Measurements from ENCODE around the gene AKT3. TPM values are rescaled to one million over a fixed set of nuclear protein-coding genes. Genes with fewer than 3 reads are reported as not detected.

AKT3 gene
- total RNA-seq, 1 experiment from 2014 or later: 18.7 TPM

GRCh38 chr1:243621973-243622372 lies 228.1 kb downstream of the AKT3 start:
- Histone ChIP-seq H3K27ac (ENCODE audit: low read length) (no peak overlapping the region), H3K4me1 (ENCODE audit: insufficient read depth, low read length) (no peaks in the 10 kb centered on the region), H2AFZ (ENCODE audit: low read length) (no peak overlapping the region), H3K36me3 (ENCODE audit: low read depth, low read length) (peaks cover 25% of the 10 kb centered on the region), H3K9me2 (replicated peaks; ENCODE audit: low read length) (no peaks in the 10 kb centered on the region), H3K9ac (ENCODE audit: low read length) (no peak overlapping the region), H4K20me1 (ENCODE audit: low read length) (no peaks in the 10 kb centered on the region), H3K4me2 (ENCODE audit: low read length) (no peak overlapping the region), H3F3A (ENCODE audit: low read length, unreplicated experiment) (no peaks in the 10 kb centered on the region), H3K27me3 (ENCODE audit: low read length) (no peaks in the 10 kb centered on the region), H3K9me3 (ENCODE audit: low read length) (0 out of 2 replicates have a peak, but pooled peaks cover 10% of the 10 kb centered on the region), H3K79me2 (ENCODE audit: low read length) (no peaks in the 10 kb centered on the region), H3K4me3 (ENCODE audit: low read length) (no peak overlapping the region)
- DNase-seq (no peak), ATAC-seq (no peak)
- POLR2A ChIA-PET (ENCODE audit: unreplicated experiment): no interaction called here
- intact Hi-C loops (cut with micrococcal nuclease): no loop called here
- CTCF ChIA-PET: no interaction called here
- TF ChIP-seq EZH2phosphoT487 (IDR thresholded peaks at IDR 0.05; ENCODE audit: borderline replicate concordance, low read length) (no peak), EZH2 (IDR thresholded peaks at IDR 0.05; ENCODE audit: low read length, unreplicated experiment) (no peak)
- TF ChIP-seq, protein P1, sequence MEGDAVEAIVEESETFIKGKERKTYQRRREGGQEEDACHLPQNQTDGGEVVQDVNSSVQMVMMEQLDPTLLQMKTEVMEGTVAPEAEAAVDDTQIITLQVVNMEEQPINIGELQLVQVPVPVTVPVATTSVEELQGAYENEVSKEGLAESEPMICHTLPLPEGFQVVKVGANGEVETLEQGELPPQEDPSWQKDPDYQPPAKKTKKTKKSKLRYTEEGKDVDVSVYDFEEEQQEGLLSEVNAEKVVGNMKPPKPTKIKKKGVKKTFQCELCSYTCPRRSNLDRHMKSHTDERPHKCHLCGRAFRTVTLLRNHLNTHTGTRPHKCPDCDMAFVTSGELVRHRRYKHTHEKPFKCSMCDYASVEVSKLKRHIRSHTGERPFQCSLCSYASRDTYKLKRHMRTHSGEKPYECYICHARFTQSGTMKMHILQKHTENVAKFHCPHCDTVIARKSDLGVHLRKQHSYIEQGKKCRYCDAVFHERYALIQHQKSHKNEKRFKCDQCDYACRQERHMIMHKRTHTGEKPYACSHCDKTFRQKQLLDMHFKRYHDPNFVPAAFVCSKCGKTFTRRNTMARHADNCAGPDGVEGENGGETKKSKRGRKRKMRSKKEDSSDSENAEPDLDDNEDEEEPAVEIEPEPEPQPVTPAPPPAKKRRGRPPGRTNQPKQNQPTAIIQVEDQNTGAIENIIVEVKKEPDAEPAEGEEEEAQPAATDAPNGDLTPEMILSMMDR (conservative IDR thresholded peaks at IDR 0.05; ENCODE audit: low read depth, low read length): no peak
- no TSS peak for BruUV-seq (replicated peaks)

GRCh38 chr1:243620096-243620495 lies 229.9 kb downstream of the AKT3 start:
- H3K27ac ChIP-seq (ENCODE audit: low read length): no peak overlapping the region
- H3K4me3 ChIP-seq (ENCODE audit: low read length): no peak overlapping the region
- H3K4me1 ChIP-seq (ENCODE audit: insufficient read depth, low read length): no peaks in the 10 kb centered on the region
- peaks cover 23% of the 10 kb centered on the region for H3K36me3 ChIP-seq (ENCODE audit: low read depth, low read length)
- ChIA-PET POLR2A (ENCODE audit: unreplicated experiment) (no interaction called here), CTCF (no interaction called here)
- H3K9ac ChIP-seq (ENCODE audit: low read length): no peak overlapping the region
- no peak for TF ChIP-seq EZH2 (IDR thresholded peaks at IDR 0.05; ENCODE audit: low read length, unreplicated experiment)
- TF ChIP-seq, protein P1 (conservative IDR thresholded peaks at IDR 0.05; ENCODE audit: low read depth, low read length): no peak
- ATAC-seq (no peak), DNase-seq (no peak)
- H3F3A ChIP-seq (ENCODE audit: low read length, unreplicated experiment): no peaks in the 10 kb centered on the region
- no peaks in the 10 kb centered on the region for H3K79me2 ChIP-seq (ENCODE audit: low read length)
- no peak overlapping the region for H3K4me2 ChIP-seq (ENCODE audit: low read length)
- no peaks in the 10 kb centered on the region for H3K27me3 ChIP-seq (ENCODE audit: low read length)
- H3K9me2 ChIP-seq (replicated peaks; ENCODE audit: low read length): no peaks in the 10 kb centered on the region
- intact Hi-C loops (cut with micrococcal nuclease): no loop called here
- H2AFZ ChIP-seq (ENCODE audit: low read length): no peak overlapping the region
- no peaks in the 10 kb centered on the region for H4K20me1 ChIP-seq (ENCODE audit: low read length)
- H3K9me3 ChIP-seq (ENCODE audit: low read length): 0 out of 2 replicates have a peak, but pooled peaks cover 10% of the 10 kb centered on the region
- BruUV-seq (replicated peaks): no TSS peak

- no peak overlapping the region for H3K4me2 ChIP-seq (ENCODE audit: low read length)
- no peak overlapping the region for H2AFZ ChIP-seq (ENCODE audit: low read length)
- H3K27ac ChIP-seq (ENCODE audit: low read length): no peak overlapping the region
- no peaks in the 10 kb centered on the region for H3K27me3 ChIP-seq (ENCODE audit: low read length)
- intact Hi-C loops (cut with micrococcal nuclease): no loop called here
- no peak overlapping the region for H3K4me3 ChIP-seq (ENCODE audit: low read length)
- H3K9me2 ChIP-seq (replicated peaks; ENCODE audit: low read length): no peaks in the 10 kb centered on the region
- ATAC-seq (no peak), DNase-seq (no peak)
- no peaks in the 10 kb centered on the region for H3K79me2 ChIP-seq (ENCODE audit: low read length)
- H3K9ac ChIP-seq (ENCODE audit: low read length): no peak overlapping the region
- no peaks in the 10 kb centered on the region for H4K20me1 ChIP-seq (ENCODE audit: low read length)
- H3K4me1 ChIP-seq (ENCODE audit: insufficient read depth, low read length): no peaks in the 10 kb centered on the region
- POLR2A ChIA-PET (ENCODE audit: unreplicated experiment): no interaction called here
- TF ChIP-seq EZH2 (IDR thresholded peaks at IDR 0.05; ENCODE audit: low read length, unreplicated experiment) (no peak), EZH2phosphoT487 (IDR thresholded peaks at IDR 0.05; ENCODE audit: borderline replicate concordance, low read length) (no peak)
- TF ChIP-seq, protein P1 (conservative IDR thresholded peaks at IDR 0.05; ENCODE audit: low read depth, low read length): peak; percentile 41; the same call in 1 of the 2 replicates
- CTCF ChIA-PET: no interaction called here
- no TSS peak for BruUV-seq (replicated peaks)
- H3K36me3 ChIP-seq (ENCODE audit: low read depth, low read length): no peaks in the 10 kb centered on the region; the same call in 1 of the 2 replicates
- no peaks in the 10 kb centered on the region for H3K9me3 ChIP-seq (ENCODE audit: low read length)
- no peaks in the 10 kb centered on the region for H3F3A ChIP-seq (ENCODE audit: low read length, unreplicated experiment)
Observed at GRCh38 chr1:243609698-243610097, 240.3 kb downstream of the AKT3 start.
